Stimulated activated naive CD4-positive, alpha-beta T cell treated with Interleukin-2 at 50 U/mL for 16 hours (primary cell): ENCODE data around the gene TTLL11.

Experiments
- DNase-seq: peaks from one replicate; lab custom pipeline; 2025; lab: John Stamatoyannopoulos, UW

TTLL11 gene

DNA sequence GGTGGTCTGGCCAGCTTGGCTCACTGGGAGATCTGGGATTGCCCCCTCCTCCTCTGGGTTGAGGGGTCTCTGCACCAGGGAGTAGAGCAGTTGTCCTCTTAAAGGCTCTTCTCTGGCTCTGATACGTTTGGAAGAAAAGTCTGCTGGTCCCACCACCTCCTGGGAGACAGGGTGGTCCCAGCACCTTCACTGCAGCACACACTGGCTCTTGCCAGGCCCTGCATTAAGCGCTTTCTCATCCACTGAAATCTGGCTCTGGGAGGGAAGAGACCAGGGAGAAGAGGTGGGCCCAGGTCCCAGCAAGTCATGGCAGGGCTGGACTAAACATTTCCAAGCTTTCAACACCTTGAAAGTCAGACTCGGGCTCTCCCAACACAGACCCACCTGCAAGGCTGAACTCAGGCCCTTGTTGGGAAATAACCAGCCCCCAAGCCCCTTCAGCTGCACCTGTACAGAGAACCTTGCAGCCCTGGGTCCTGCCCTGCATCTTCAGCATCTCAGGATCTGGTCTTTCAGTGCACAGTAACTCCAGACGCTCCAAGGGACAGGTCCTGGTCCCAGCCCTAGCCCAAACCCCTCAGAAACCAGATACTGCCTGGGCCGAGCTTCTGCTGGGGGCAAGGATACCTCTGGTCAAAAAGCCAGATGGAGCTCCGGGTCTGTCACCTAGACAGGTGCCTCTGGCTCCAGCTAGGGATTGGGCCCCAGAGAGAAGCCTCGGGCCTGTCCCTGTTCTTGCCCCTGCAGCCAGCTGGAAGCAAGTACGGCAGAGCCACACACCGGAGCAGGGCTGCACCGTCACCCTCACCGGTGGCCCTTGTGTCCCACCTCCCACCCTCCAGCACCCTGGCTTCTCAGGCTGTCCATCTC, 307.2 kb downstream of the TTLL11 start:
- no peak for DNase-seq

DNA sequence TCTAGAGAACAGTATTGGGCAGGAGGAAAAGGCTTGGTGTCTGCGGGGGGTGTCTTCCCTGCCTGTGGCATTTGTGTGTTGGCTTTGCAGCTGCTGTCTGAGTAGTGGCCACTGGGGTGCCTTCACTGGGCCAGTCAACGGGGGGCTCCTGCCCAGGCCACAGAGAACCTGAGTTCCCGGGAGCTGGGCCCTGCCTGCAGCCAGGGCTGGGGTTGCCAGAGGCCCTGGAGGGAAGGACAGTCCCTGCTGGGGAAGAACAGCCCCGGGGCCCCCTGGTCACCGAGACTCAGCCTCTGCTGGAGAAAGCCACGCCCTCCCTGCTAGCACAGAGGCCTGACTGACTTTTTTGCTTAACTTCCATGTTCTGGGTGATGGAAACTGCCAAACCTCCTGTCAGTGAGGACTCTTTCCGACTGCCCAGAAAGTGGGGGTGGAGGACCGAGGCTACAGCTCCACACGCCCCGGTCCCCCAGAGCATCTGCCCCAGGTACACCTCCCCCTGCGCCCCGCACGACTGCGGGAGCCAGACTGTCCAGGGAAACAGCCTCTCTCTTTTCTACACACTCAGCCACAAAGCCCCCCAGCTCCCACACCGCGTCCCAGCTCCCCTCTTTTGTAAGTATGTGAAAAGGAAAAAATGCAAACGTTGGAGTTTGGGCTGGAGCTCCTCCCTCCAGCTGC, 308.2 kb downstream of the TTLL11 start:
- no peak for DNase-seq

DNA sequence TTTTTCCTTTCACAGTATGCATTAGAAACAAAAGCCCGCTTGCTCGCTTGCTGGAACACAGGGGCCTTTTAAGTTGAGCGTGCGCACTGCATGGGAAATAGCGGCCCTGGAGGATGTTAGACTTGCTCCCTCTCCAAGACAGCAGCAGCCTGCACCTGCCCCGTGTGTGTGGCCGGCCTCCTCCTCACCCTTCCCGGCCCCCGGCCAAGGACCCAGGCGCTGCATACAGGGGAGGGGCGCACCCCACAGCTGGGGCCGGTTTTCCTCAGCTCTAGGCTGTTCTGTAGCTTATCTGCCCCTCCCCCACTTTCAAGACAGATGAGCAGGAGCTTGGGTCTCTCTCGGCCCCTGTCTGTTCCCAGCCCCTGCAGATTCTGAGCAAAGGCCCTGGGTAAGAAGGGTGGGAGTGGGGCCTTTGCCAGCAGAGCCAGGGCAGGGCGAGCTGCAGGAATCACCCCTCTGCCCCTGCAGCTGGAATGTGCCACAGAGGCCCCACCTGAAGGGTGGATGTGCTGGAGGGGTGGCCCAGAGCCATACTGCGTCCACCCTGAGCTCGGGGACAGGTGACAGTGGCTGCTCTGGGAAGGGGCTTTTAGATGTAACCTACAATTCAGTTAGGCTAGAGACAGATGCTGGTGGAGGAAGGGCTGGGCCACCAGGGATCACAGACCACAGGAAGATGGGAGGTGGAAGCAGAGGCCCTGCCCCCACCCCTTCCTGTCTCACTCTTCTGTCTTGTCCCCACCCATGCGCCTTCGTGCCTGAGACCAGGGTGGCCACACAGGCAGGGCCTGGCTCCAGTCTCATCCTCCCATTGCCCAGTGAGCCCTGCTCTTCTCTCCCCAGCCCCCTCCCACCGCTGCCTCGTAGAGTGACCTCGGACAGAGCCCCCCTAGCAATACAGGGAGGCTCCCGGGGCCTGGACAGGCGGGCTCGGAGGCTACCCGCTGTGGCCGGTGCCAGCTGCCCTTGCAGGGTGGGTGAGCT, 309.3 kb downstream of the TTLL11 start:
- DNase-seq: no peak

DNA sequence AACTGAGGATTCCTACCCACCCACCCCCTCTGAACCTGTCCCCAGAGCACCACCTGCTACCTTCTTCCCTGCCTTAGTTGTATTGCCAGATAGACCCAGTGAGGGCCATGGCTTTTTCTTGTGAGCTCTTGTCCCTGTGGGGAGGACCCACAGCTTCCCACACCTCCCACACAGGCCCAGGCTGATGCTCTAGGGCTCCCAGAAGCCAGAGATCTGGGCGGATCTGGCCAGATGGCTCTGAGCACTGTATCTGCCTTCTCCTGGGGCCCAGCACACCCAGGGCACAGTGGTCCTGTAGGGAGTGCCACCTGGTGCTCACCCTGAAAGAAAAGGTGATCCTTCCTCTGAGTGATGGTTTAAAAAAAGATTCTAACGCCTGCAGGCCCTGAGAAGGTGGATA, 310.0 kb downstream of the TTLL11 start:
- no peak for DNase-seq

DNA sequence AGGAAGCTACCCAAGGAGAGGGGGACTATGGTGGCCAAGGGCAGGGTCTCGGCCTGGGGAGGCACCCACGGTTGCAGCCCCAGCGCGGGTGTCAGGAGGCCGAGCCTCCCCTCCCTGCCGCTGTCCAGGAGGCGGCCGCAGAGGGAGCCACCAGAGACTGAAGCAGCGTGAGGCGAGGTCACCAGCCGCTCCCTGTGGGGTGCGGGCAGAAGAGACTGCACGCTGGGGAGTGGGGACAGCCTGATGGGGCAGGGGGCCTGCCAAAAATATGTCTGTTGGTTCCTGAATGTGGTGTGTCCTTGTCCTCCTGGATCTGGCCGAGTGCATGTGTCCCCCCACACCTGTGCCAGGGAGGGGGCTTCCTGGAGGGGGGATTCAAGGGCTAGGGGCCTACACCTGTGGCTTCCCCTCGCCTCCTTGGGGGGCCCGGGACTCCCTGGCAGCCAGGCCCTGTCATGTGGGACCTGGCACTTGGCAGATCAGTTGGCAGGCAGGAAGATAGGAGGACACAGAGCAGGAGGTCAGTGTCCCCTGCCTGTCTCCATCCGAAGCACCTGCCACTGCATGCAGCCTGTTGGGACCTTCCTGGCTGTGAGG, 310.5 kb downstream of the TTLL11 start:
- DNase-seq: no peak

DNA sequence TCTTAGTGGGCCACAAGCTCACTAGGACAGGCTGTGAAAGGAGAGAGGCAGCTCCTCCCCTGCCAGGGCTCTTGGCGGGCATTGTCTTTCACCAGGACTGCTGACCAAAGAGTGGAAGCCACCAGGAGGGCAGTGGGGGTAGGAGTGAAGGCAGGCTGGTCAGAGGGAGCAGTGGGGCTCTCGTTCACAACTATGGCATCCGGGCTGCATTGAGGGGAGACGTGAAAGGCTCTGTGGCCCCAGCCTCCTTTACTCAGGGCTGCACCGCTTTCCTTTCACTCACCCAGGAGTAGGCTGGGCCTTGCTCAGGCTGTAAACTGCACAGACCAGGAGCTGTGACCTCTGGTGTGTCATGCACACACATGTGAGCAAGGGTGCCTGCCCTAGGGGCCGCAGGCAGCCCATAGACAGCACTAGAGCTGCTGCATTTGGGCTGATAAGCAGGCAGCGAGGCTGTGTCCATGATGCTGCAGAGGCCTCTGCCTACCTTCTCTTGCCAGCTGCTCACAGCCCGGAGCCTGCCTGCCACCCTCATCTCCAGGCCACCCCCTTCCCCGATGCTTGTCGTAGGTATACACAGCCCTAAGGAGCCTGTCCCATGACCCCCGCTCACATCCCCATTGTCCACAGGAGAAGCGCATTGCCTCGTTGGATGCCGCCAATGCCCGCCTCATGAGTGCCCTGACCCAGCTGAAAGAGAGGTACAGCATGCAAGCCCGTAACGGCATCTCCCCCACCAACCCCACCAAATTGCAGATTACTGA, 311.2 kb downstream of the TTLL11 start:
- no peak for DNase-seq

DNA sequence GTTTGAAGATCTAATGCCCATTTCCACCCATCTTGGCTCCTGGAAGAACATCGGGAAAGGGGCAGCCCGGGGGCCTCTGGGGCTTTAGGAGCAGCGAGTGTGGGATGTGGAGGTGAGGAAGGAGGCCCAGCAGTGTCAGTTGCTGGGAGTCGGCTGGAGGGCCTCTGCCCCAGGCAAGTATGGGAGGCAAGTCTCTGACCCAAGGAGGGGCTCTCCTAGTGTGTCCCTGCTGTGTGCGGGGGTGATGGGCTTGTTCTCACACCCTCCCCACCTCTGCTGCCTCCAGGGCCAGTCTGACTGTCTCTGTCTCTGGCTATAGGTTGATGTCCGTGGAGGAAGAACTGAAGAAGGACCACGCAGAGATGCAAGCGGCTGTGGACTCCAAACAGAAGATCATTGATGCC, 312.0 kb downstream of the TTLL11 start:
- no peak for DNase-seq

DNA sequence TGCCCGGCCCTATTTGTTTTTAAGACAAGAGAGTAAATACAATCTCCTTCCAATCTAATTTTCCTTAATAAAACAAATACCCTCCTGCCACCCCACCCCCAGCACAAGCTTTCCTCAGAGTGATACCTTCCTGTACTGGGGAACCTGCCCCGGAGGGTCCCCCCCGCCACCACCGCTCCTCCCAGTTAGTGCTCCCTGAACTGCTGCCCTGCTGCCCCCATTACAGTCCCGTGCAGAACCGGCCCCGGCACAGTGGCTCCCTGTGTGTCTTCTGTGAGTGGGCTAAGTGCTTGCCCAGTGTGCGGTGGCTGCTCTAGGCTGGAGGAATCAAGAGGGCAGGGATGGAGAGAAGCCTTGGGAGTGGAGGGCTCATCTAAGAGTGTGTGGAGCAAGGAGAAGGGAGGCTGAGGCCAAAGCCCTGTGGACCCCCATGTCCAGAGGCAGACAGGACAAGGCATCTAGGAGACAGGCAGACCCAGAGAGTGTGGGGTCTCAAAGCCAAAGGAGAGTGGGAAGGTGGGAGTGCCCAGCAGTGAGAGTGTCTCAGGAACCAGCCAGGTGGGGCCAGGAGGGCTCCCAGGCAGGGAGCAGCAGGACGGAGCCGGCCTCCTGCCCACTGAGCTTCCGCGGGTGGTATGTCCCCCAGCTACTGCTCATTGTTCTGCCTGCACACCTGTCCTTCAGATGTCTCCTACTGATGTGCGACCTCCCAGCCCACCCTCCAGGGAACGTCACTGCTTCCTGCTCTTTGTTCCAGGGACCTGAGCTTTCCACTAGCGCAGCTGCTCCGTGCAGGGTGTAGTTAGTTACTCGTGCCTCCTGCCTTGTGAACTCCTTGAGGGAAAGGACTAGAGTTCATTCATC, 312.7 kb downstream of the TTLL11 start:
- no peak for DNase-seq

DNA sequence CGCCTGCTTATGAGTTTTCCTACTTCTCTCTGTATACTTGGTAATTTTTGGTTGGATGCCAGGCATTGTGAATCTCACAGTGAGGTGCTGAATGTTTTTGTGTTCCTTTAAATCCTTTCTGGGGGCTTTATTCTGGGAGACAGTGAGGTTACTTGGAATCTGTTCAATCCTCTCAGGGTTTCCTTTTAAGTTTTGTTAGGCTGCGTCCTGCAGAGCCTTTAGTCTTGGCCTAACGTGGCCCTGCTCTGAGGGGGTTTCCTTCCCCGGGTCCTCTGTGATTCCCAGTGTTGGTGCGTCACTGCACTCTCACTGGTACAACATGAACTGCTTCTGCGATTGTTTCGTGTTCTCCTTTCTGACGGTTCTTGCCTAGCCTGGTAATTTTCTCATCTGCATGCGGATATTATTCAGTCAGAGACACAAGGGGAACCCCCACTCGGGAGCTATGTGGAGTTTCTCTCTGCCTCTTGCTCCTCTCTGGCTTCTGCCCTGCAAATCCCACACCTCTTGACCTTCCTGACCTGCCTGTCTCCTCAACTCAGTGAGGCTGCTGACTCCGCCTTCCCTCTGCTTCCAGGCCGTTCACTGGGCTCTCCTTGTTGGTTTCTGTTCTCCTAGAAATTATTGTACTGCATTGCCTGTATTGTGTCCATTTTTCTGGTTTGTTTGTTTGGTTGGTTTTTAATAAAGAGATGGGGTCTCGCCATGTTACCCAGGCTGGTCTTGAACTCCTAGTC, 313.6 kb downstream of the TTLL11 start:
- DNase-seq: no peak

DNA sequence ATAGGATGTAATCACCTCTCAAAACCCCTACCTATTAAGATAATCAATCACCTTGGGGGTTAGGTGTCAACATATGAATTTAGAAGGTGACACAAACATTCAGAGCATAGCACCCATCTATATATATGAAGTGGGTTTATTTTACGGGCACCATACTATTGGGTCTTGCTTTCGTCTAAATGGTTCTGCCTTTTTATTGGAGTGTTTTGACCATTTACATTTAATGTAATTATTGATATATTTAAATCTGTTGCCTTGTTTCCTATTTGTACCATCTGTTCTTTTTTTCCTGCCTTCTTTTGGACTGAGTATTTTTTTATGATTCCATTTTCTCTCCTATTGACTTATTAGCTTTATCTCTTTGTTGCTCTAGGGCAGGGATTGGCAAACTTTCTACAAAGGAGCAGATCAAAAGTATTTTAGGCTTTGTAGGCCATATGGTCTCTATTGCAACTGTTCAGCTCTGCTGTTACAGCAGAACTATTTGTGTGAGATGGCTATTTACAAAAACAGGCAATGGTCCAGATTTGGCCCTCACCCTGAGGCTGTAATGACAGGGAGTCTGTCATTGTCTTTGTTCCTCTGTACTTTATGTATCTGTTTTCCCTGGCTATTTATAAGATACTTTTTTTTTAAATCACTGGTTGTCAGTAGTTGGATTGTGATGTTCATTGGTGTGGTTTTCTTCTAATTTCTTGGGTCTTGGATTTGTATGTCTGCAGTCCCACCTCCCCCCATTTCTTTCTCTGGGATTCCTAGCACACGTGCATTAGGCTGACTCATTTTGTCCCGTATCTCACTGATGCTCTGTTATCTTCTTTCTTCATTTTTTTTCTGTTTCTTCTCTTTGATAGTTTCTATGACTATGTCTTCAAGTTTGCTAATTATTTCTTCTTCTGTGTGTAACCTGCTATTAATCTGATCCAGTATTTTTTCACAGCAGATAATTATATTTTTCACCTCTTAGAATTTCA, 314.6 kb downstream of the TTLL11 start:
- no peak for DNase-seq

DNA sequence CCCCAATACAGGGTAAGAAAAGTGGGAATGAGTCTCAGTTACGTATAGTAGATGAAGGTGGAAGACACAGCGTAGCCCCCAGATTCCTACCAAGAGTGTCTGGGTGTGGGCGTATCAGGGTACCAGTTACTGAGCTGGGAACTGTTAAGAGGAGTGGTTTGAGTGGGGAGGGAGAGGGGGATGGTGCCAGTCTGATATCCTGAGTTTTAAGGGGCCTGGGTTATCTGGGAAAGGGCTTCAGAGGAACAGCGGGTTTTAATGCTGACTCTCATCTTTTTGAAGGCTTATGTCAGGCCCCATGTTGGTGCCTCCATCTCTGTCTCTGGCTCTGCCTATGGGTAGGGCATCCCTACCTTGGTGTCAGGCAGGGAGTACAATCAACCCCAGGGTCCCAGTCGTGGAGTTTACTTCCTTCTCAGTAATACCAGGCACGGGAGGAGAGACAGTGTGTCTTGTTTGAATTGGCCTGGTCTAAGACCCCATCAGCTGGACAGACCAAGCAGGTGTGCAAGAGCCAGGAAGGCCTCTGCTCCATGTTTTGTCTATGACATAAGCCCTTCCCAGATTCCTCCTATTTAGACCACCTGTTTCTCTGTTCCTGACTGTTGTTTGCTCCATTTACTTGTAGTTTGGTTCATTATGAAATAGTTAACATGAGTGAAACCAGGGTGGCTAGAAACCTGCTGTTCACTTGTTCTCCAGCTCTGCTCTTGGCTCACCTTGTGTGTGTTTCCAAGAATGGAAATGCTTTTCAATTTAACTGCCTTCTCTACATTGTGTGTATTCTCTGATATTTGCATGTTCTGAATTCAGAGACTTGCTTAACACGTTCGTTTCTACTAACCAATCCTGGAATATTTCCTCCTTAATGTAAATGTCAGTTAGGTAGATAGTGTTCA, 316.1 kb downstream of the TTLL11 start:
- no peak for DNase-seq

DNA sequence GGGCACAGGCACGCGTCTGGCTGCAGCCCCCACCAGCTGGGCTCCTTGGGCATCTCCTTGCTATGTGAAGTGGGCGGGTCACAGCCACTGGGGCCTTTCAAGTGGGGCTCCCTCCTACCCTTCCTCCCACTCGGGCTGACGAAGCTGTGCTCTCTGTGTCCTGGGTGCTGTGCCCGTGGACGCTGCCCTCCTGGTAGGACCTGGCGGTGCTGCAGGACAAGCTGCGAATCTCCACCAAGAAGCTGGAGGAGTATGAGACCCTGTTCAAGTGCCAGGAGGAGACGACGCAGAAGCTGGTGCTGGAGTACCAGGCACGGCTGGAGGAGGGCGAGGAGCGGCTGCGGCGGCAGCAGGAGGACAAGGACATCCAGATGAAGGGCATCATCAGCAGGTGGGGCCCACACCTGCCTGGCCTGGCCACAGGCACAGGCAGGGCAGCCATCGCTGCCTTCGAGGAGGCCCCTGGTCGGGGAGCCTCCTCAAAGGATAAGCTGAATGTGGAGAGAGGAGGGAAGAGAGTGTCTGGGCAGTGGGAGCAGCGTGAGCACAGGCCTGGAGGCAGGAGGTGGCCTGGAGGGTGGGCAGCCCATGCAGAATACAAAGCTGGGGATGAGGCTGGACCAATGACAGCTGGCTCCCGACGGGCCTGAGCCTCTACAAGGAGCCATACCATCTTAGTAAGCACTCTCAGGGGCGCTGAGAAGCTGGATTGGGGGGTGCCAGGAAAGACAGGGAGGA, 316.9 kb downstream of the TTLL11 start:
- DNase-seq: no peak

DNA sequence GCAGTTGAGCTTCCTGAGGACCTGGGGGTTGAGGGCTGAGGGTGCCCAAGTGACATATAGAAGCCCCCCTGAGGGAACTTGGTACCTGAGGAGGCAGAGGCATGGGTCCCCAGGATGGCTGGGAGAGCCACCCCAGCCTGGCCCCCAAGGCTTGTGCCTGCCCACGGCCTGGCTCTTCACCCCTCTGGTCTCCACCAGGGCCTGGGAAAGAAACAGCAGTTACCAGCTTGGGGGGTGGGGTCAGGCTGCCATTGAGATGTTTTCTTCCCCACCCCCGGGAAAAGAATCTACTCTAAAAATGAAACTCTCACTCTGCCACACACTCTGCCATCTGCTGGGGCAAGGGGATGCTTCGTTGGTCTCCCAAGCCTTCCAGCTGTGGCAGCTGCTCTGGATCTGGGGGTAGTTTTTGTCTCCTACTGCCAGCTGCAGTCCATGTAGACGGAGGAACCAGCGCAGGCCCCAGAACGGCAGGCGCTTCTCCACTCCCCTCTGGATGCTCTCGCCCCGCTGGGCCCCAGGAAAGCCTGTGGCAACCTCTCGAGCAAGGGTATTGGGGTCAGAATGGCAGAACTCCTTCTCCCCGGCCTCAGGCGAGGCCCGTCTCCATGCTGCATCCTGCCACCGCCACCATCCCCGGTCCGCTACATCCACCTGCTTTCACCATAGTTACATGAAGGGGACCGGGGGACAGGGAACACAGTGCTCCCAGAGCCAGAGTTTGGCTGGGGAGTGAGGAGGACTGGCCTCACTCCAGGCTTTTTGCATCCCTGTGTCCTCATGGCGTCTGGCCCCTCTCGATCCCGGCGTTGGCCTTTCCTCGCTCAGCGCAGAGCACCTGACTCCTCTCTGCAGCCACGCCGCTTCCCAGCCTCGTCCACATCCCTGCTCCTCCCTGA, 318.1 kb downstream of the TTLL11 start:
- DNase-seq: no peak

DNA sequence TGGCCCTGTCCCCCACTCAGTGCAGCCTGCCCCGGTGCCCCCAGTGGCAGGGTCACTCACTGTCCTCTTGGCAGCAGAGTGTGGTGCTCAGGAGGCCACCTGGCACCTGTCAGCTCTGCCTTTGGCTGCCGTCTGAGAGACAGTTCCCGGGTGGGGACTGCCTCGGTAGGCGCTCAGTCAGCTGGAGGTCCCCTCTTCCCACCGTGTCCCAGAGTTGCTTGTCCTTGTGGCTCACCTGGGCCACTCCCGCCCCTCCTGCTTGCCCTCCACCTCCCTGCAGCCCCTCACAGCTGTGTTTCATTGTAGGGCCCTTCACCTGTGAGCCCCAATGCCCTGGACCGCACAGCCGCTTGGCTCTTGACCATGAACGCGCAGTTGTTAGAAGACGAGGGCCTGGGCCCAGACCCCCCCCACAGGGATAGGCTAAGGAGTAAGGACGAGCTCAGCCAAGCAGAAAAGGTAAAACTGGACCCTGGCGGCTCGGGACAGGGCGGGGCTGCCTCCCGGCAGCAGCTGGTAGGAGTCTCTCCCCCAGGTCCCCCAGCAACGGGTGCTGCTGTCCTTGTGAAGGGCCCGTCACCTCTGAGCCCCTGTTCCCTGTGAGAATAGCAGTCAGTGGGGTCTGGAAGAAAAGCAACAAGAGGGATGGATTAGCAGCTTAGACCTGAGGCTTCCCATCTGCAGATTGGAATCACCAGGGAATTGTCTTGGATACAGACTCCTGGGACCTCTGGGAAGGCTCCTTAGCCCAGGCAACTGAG, 319.0 kb downstream of the TTLL11 start:
- DNase-seq: no peak
